ENCODE measurements around the gene ANKRD1.

The ANKRD1 gene

GRCh38 chr10:90866050-90866598 is 54.8 kb downstream of the ANKRD1 start:
- TF ChIP-seq EZH2phosphoT487 (conservative IDR thresholded peaks at IDR 0.05; ENCODE audit: low read length) = no peak
- TF ChIP-seq, protein P1, sequence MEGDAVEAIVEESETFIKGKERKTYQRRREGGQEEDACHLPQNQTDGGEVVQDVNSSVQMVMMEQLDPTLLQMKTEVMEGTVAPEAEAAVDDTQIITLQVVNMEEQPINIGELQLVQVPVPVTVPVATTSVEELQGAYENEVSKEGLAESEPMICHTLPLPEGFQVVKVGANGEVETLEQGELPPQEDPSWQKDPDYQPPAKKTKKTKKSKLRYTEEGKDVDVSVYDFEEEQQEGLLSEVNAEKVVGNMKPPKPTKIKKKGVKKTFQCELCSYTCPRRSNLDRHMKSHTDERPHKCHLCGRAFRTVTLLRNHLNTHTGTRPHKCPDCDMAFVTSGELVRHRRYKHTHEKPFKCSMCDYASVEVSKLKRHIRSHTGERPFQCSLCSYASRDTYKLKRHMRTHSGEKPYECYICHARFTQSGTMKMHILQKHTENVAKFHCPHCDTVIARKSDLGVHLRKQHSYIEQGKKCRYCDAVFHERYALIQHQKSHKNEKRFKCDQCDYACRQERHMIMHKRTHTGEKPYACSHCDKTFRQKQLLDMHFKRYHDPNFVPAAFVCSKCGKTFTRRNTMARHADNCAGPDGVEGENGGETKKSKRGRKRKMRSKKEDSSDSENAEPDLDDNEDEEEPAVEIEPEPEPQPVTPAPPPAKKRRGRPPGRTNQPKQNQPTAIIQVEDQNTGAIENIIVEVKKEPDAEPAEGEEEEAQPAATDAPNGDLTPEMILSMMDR (IDR thresholded peaks at IDR 0.05; ENCODE audit: insufficient read depth, low read length, poor library complexity, severe bottlenecking) = no peak
- Histone ChIP-seq H3K36me3 (ENCODE audit: low read length) (no peaks in the 10 kb centered on the region), H3K27me3 (ENCODE audit: low read length) (no peaks in the 10 kb centered on the region), H3K9me3 (ENCODE audit: insufficient read depth, low read length) (peaks cover 5% of the 10 kb centered on the region; the same call in 1 of the 2 replicates), H3K79me2 (ENCODE audit: insufficient read depth, low read length) (no peaks in the 10 kb centered on the region), H3K9ac (ENCODE audit: low read length) (no peak overlapping the region), H3F3A (ENCODE audit: insufficient read depth) (no peaks in the 10 kb centered on the region), H2AFZ (ENCODE audit: low read depth, low read length, severe bottlenecking) (no peak overlapping the region), H4K20me1 (ENCODE audit: low read depth, low read length) (no peaks in the 10 kb centered on the region), H3K4me3 (ENCODE audit: insufficient read depth, low read length, poor library complexity, severe bottlenecking) (no peak overlapping the region), H3K9me2 (replicated peaks; ENCODE audit: insufficient read depth, low read length) (no peaks in the 10 kb centered on the region), H3K4me2 (ENCODE audit: low read depth, low read length, poor library complexity, severe bottlenecking) (no peak overlapping the region), H3K27ac (ENCODE audit: low read depth, low read length) (no peak overlapping the region)

DNA sequence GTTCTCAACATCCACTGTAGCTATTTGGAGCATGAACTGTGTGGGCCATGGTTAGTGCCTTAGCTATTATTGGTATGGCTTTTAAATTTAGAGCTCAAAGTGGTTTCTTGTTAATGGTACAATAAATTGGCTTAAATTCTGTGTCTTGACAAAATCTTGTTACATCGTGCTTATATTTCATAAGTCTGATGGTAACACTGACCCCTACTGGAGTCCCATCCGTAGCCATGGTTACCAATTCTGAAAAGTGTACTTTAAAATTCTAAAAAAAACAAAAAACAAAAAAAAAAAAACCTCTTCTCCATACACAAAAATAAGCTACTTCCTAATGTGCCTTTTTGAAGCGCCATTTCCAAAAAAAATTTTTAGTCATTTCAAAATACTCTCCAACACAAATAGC is 55.5 kb downstream of the ANKRD1 start:
- Histone ChIP-seq H3K27ac (ENCODE audit: low read depth, low read length) (no peak overlapping the region), H2AFZ (ENCODE audit: low read depth, low read length, severe bottlenecking) (no peak overlapping the region), H3K79me2 (ENCODE audit: insufficient read depth, low read length) (no peaks in the 10 kb centered on the region), H3K4me2 (ENCODE audit: low read depth, low read length, poor library complexity, severe bottlenecking) (no peak overlapping the region), H3K36me3 (ENCODE audit: low read length) (no peaks in the 10 kb centered on the region), H3K4me3 (ENCODE audit: insufficient read depth, low read length, poor library complexity, severe bottlenecking) (no peak overlapping the region), H3K9ac (ENCODE audit: low read length) (no peak overlapping the region), H3K9me2 (replicated peaks; ENCODE audit: insufficient read depth, low read length) (no peaks in the 10 kb centered on the region), H3K9me3 (ENCODE audit: insufficient read depth, low read length) (peaks cover 5% of the 10 kb centered on the region; the same call in 1 of the 2 replicates), H3F3A (ENCODE audit: insufficient read depth) (no peaks in the 10 kb centered on the region), H4K20me1 (ENCODE audit: low read depth, low read length) (no peaks in the 10 kb centered on the region), H3K27me3 (ENCODE audit: low read length) (no peaks in the 10 kb centered on the region)
- TF ChIP-seq, protein P1 (IDR thresholded peaks at IDR 0.05; ENCODE audit: insufficient read depth, low read length, poor library complexity, severe bottlenecking) = no peak
- no peak for TF ChIP-seq EZH2phosphoT487 (conservative IDR thresholded peaks at IDR 0.05; ENCODE audit: low read length)

GRCh38 chr10:90862908-90863514 is 57.9 kb downstream of the ANKRD1 start:
- H3K4me3 ChIP-seq (ENCODE audit: insufficient read depth, low read length, poor library complexity, severe bottlenecking) = no peak overlapping the region
- TF ChIP-seq, protein P1 (IDR thresholded peaks at IDR 0.05; ENCODE audit: insufficient read depth, low read length, poor library complexity, severe bottlenecking) = peak; percentile 73
- no peak for TF ChIP-seq EZH2phosphoT487 (conservative IDR thresholded peaks at IDR 0.05; ENCODE audit: low read length)
- H3K9me2 ChIP-seq (replicated peaks; ENCODE audit: insufficient read depth, low read length) = no peaks in the 10 kb centered on the region
- no peaks in the 10 kb centered on the region for H3F3A ChIP-seq (ENCODE audit: insufficient read depth)
- no peak overlapping the region for H3K27ac ChIP-seq (ENCODE audit: low read depth, low read length)
- H2AFZ ChIP-seq (ENCODE audit: low read depth, low read length, severe bottlenecking) = no peak overlapping the region
- H3K9me3 ChIP-seq (ENCODE audit: insufficient read depth, low read length) = no peaks in the 10 kb centered on the region
- H3K36me3 ChIP-seq (ENCODE audit: low read length) = no peaks in the 10 kb centered on the region
- H4K20me1 ChIP-seq (ENCODE audit: low read depth, low read length) = no peaks in the 10 kb centered on the region
- H3K27me3 ChIP-seq (ENCODE audit: low read length) = no peaks in the 10 kb centered on the region
- no peak overlapping the region for H3K4me2 ChIP-seq (ENCODE audit: low read depth, low read length, poor library complexity, severe bottlenecking)
- no peaks in the 10 kb centered on the region for H3K79me2 ChIP-seq (ENCODE audit: insufficient read depth, low read length)
- H3K9ac ChIP-seq (ENCODE audit: low read length) = no peak overlapping the region

Measured in SU-DHL-6 (cell line).